HepG2 (cell line): ENCODE measurements around the gene CLIP2. TPM values are rescaled to one million over a fixed set of nuclear protein-coding genes. Genes with fewer than 3 reads are reported as not detected.

Experiments
- ATAC-seq: fragments of 200-7000 bp; cut with Tn5 transposase; 3 replicates; pipeline ENCODE4 v1.9.1; 2020; ENCODE audit warnings: mild to moderate bottlenecking, moderate library complexity
- BruUV-seq: library from RNA; stranded (reverse); fragments of 400-500 nt; replicated peaks from 2 replicates; lab custom pipeline; 2021; lab: Mats Ljungman, UMichigan
- CTCF ChIA-PET: fragments of 300-600 bp; formaldehyde crosslinking; extraction: SDS; loops from one replicate; lab custom pipeline; 2021; ENCODE audit warnings: low total read pairs, inconsistent platforms, low intra/inter-chr PET ratio; lab: Yijun Ruan, JAX
- POLR2A ChIA-PET: fragments of 350-600 bp; sonication (Branson Sonifier 250); formaldehyde crosslinking; loops from one replicate; lab custom pipeline; 2020; ENCODE audit warnings: antibody characterized with exemption, inconsistent platforms; lab: Yijun Ruan, JAX
- DNase-seq: peaks from one replicate; pipeline ENCODE4 v3.0.0-alpha.2; 2015; ENCODE audit warnings: low spot score
- FAIRE-seq: peaks from 3 replicates; lab custom pipeline; 2011; peaks lifted over from hg19 to GRCh38; lab: Jason Lieb, UNC
- H2AFZ ChIP-seq: one replicate; pipeline ENCODE4 v1.6.1; 2011; ENCODE audit warnings: low read length, inconsistent platforms
- H3K27ac ChIP-seq: fragments of 300-600 bp; 3 replicates; pipeline ENCODE4 v1.8.0; 2011; ENCODE audit warnings: mixed run types, mild to moderate bottlenecking, mixed read lengths, low read length, inconsistent platforms; ENCODE audit not compliant: insufficient read depth; ENCODE audit errors: extremely low read length
- H3K27me3 ChIP-seq, 2 experiments: fragments of 200-600 bp in 1 of 2; 2 replicates in 1 of 2; 3 replicates in 1 of 2; pipeline versions ENCODE4 v1.6.0 to v1.8.0; 2011; ENCODE audit warnings: low read length in 2 of 2, mild to moderate bottlenecking in 2 of 2, moderate library complexity in 2 of 2, inconsistent platforms in 1 of 2; ENCODE audit not compliant: insufficient read depth in 2 of 2, control insufficient read depth in 1 of 2
- H3K36me3 ChIP-seq, 2 experiments: fragments of 200-600 bp in 1 of 2; replicated peaks in 1 of 2; 2 replicates in 1 of 2; 3 replicates in 1 of 2; pipeline versions ENCODE4 v1.5.1 to v1.8.0; 2011; ENCODE audit warnings: low read length in 2 of 2, inconsistent platforms in 1 of 2; ENCODE audit not compliant: insufficient read depth in 2 of 2, control insufficient read depth in 1 of 2
- H3K4me1 ChIP-seq: 2 replicates; pipeline ENCODE4 v1.5.1; 2012; ENCODE audit warnings: low read length, inconsistent platforms; ENCODE audit not compliant: insufficient read depth
- H3K4me2 ChIP-seq: 2 replicates; pipeline ENCODE4 v1.6.0; 2011; ENCODE audit warnings: low read depth, low read length, inconsistent platforms
- H3K4me3 ChIP-seq, 3 experiments: fragments of 200-600 bp in 1 of 3; sonication (generic), shearing (Covaris generic) in 1 of 3; replicated peaks in 1 of 3; 2 replicates each; pipeline ENCODE4 v1.5.1; 2011 to 2016; ENCODE audit warnings: low read length in 3 of 3, inconsistent platforms in 2 of 3, low read depth in 2 of 3, mild to moderate bottlenecking in 2 of 3, control low read depth in 1 of 3, mixed read lengths in 1 of 3; ENCODE audit not compliant: insufficient read depth in 1 of 3
- H3K79me2 ChIP-seq: one replicate; pipeline ENCODE4 v1.6.1; 2011; ENCODE audit warnings: low read length, inconsistent platforms; ENCODE audit not compliant: insufficient read depth
- H3K9ac ChIP-seq: 2 replicates; pipeline ENCODE4 v1.6.0; 2011; ENCODE audit warnings: mild to moderate bottlenecking, low read depth, low read length, inconsistent platforms; ENCODE audit not compliant: insufficient read depth
- H3K9me3 ChIP-seq: 2 replicates; pipeline ENCODE4 v1.5.1; 2012; ENCODE audit warnings: mild to moderate bottlenecking, low read length
- H4K20me1 ChIP-seq: 2 replicates; pipeline ENCODE4 v1.6.0; 2011; ENCODE audit warnings: inconsistent platforms, mild to moderate bottlenecking, low read length, moderate library complexity; ENCODE audit not compliant: insufficient read depth
- ATAD3A ChIP-seq: sonication (generic); formaldehyde crosslinking; IDR thresholded peaks from 2 replicates; pipeline ENCODE4 v1.4.0; 2020; ENCODE audit warnings: missing genetic modification reagents
- ELF1 ChIP-seq: sonication (generic); formaldehyde crosslinking; IDR thresholded peaks from 2 replicates; pipeline ENCODE4 v1.4.0; 2020; ENCODE audit warnings: missing genetic modification reagents
- NCOA5 ChIP-seq: sonication (generic); formaldehyde crosslinking; IDR thresholded peaks from 2 replicates; pipeline ENCODE4 v1.4.0; 2020; ENCODE audit warnings: missing genetic modification reagents
- POLR2A ChIP-seq, 2 experiments: IDR thresholded peaks; 2 replicates each; pipeline ENCODE4 v1.6.1; 2011; ENCODE audit warnings: low read depth in 2 of 2, low read length in 2 of 2, mild to moderate bottlenecking in 1 of 2, moderate library complexity in 1 of 2; ENCODE audit not compliant: insufficient read depth in 1 of 2
- ZNF629 ChIP-seq: sonication (generic); formaldehyde crosslinking; conservative IDR thresholded peaks from 2 replicates; pipeline ENCODE4 v1.5.0; 2020; ENCODE audit warnings: missing genetic modification reagents
- ZNF772 ChIP-seq: sonication (generic); formaldehyde crosslinking; IDR thresholded peaks from 2 replicates; pipeline ENCODE4 v1.5.0; 2020; ENCODE audit warnings: mild to moderate bottlenecking, missing genetic modification reagents
- ZNF841 ChIP-seq: sonication (generic); formaldehyde crosslinking; IDR thresholded peaks from 2 replicates; pipeline ENCODE4 v1.8.1; 2023; ENCODE audit warnings: missing genetic modification reagents, borderline replicate concordance
- ZSCAN25 ChIP-seq: sonication (generic); formaldehyde crosslinking; IDR thresholded peaks from 2 replicates; pipeline ENCODE4 v1.8.0; 2022; ENCODE audit warnings: mild to moderate bottlenecking, missing genetic modification reagents
- WGBS: methylation state at CpG from one replicate; pipeline ENCODE4 v1.1.6; 2017; ENCODE audit warnings: low lambda C conversion rate; 5-methylcytosine and 5-hydroxymethylcytosine counted together
- in situ Hi-C: cut with HindIII; loops from 2 replicates; pipeline ENCODE4 v1.10.0; 2017; ENCODE audit warnings: low pct_unique_long_range_greater_than_20kb; ENCODE audit not compliant: extremely low pct_ligation_motif_present
- intact Hi-C: fragments of 100-400 bp; cut with micrococcal nuclease; formaldehyde crosslinking; loops from one replicate; pipeline ENCODE4 v1.10.0; 2022; ENCODE audit not compliant: unreplicated experiment
- polyA plus RNA-seq, 8 experiments: library from polyadenylated mRNA; depleted of rRNA in 3 of 8; stranded (reverse) in 7 of 8; unstranded in 1 of 8; fragments of >200 nt; fragmentation: Illumina TruSeq in 4 of 8; extraction: Trizol in 4 of 8; gene quantifications; 2 replicates each; pipeline versions ENCODE4 v1.2.1 to v1.2.3, GENCODE V29; 2011 to 2016; ENCODE audit warnings: low read depth in 4 of 8, missing spikeins in 1 of 8, mixed read lengths in 1 of 8; ENCODE audit not compliant: insufficient read depth in 1 of 8
- total RNA-seq, 5 experiments: library from RNA; depleted of rRNA; stranded (reverse); fragments of >200 nt; fragmentation: Illumina TruSeq; extraction: Trizol; gene quantifications; 2 replicates each; pipeline ENCODE4 v1.2.3, GENCODE V29; 2016; ENCODE audit warnings: low read depth in 1 of 5
- TF ChIP-seq, protein P1 (sequence below): sonication (generic); formaldehyde crosslinking; IDR thresholded peaks from 2 replicates; pipeline ENCODE4 v1.5.1; 2020; ENCODE audit warnings: mild to moderate bottlenecking, missing genetic modification reagents, moderate library complexity
- TF ChIP-seq, protein P2 (sequence below): sonication (generic); formaldehyde crosslinking; conservative IDR thresholded peaks from 2 replicates; pipeline ENCODE4 v1.8.0; 2022; ENCODE audit warnings: mild to moderate bottlenecking, moderate library complexity, missing genetic modification reagents
- TF ChIP-seq, protein P3 (sequence below): sonication (generic); formaldehyde crosslinking; conservative IDR thresholded peaks from 2 replicates; pipeline ENCODE4 v1.4.0; 2020; ENCODE audit warnings: missing genetic modification reagents
- TF ChIP-seq, protein P4 (sequence below): sonication (generic); formaldehyde crosslinking; IDR thresholded peaks from 2 replicates; pipeline ENCODE4 v1.4.0; 2020; ENCODE audit warnings: missing genetic modification reagents

Gene CLIP2
- total and polyA plus RNA-seq, 2 of the 13 experiments (the other 11 are each of a cell fraction or from before 2014, with no cell fraction given): 6.5 to 17.4 TPM

DNA sequence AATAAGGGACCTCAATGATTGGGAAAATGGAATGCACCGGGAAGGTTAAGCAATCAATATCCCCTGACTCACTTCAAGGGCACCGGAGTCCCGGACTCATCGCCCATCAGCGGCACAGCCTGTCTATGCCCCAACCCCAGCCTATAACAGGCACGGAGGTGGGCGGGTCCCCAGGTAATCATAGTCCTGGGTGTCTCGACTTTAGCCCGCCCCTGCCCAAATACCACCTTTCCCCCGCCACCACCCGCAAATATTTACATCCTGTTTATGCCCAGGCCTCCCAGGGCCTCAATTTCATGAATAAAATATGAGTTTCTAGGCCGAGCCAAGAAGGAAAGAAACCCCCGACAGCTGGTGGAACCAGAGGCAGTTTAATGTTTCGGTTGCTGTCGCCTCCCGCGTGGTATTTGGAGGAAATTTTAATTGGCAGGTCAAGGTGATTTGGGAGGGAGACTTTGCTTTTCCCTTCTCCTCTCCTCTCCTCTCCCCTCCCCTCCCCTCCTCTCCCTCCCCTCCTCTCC lies 19.4 kb upstream of the CLIP2 start (continued):
- TF ChIP-seq, protein P1, sequence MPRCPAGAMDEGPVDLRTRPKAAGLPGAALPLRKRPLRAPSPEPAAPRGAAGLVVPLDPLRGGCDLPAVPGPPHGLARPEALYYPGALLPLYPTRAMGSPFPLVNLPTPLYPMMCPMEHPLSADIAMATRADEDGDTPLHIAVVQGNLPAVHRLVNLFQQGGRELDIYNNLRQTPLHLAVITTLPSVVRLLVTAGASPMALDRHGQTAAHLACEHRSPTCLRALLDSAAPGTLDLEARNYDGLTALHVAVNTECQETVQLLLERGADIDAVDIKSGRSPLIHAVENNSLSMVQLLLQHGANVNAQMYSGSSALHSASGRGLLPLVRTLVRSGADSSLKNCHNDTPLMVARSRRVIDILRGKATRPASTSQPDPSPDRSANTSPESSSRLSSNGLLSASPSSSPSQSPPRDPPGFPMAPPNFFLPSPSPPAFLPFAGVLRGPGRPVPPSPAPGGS (CRISPR knock-in tag): no peak

DNA sequence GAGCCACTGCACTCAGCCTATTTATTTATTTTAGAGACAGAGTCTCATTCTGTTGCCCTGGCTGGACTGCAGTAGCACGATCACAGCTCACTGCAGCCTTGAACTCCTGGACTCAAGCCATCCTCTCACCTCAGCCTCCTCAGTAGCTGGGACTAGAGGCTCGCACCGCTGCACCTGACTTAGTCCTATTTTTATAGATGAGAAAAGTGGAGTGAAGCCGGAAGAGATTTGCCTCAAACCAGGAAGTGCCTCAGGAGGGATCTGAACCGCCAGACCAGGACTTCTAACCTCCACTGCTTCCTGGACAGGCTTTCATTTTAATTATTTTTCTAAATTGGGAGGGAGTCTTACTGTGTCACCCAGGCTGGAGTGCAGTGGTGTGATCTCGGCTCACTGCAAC lies 17.5 kb upstream of the CLIP2 start:
- H3K79me2 ChIP-seq: no peaks in the 10 kb centered on the region
- no peaks in the 10 kb centered on the region for H4K20me1 ChIP-seq
- FAIRE-seq (peak; percentile 32), ATAC-seq (no peak), DNase-seq (no peak)
- peaks cover 53% of the 10 kb centered on the region for H3K4me1 ChIP-seq
- H3K4me3 ChIP-seq: peak overlapping the region in 1 of 3 experiments; percentile 50; a peak in 1 of 6 replicates
- H2AFZ ChIP-seq: no peak overlapping the region
- H3K27ac ChIP-seq: no peak overlapping the region
- no peaks in the 10 kb centered on the region for H3K27me3 ChIP-seq
- in situ Hi-C loops (no loop called here), intact Hi-C loops (no loop called here)
- ChIA-PET POLR2A (interaction anchor here (1.1 to 5.9 kb wide), 4 partner anchors 8 to 51 kb away, joined by 3 to 60 read pairs (median 7); partner anchors contain the start of gene CLIP2), CTCF (interaction anchor here (0.7 kb wide), 1 partner anchor 18 kb away, joined by 3 read pairs; the partner anchor contains the start of gene CLIP2)
- WGBS: 64% methylated on average over 6 of the region's 6 CpGs
- no peaks in the 10 kb centered on the region for H3K36me3 ChIP-seq
- no peaks in the 10 kb centered on the region for H3K9me3 ChIP-seq
- BruUV-seq: no TSS peak
- H3K9ac ChIP-seq: no peak overlapping the region; the same call in 1 of the 2 replicates
- H3K4me2 ChIP-seq: peak overlapping the region; percentile 72
- no peak for TF ChIP-seq NCOA5 (CRISPR knock-in tag)
- TF ChIP-seq, protein P2, sequence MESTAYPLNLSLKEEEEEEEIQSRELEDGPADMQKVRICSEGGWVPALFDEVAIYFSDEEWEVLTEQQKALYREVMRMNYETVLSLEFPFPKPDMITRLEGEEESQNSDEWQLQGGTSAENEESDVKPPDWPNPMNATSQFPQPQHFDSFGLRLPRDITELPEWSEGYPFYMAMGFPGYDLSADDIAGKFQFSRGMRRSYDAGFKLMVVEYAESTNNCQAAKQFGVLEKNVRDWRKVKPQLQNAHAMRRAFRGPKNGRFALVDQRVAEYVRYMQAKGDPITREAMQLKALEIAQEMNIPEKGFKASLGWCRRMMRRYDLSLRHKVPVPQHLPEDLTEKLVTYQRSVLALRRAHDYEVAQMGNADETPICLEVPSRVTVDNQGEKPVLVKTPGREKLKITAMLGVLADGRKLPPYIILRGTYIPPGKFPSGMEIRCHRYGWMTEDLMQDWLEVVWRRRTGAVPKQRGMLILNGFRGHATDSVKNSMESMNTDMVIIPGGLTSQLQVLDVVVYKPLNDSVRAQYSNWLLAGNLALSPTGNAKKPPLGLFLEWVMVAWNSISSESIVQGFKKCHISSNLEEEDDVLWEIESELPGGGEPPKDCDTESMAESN (CRISPR knock-in tag): no peak
- no peak for TF ChIP-seq ATAD3A (CRISPR knock-in tag)
- TF ChIP-seq, protein P3, sequence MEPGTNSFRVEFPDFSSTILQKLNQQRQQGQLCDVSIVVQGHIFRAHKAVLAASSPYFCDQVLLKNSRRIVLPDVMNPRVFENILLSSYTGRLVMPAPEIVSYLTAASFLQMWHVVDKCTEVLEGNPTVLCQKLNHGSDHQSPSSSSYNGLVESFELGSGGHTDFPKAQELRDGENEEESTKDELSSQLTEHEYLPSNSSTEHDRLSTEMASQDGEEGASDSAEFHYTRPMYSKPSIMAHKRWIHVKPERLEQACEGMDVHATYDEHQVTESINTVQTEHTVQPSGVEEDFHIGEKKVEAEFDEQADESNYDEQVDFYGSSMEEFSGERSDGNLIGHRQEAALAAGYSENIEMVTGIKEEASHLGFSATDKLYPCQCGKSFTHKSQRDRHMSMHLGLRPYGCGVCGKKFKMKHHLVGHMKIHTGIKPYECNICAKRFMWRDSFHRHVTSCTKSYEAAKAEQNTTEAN (CRISPR knock-in tag): no peak
- TF ChIP-seq POLR2A (IDR thresholded peaks at IDR 0.05; ENCODE audit: insufficient read depth in 1 of 2, low read depth in 2 of 2, low read length in 2 of 2): no peak
- TF ChIP-seq ZSCAN25 (CRISPR knock-in tag): 0 out of 2 replicates have a peak, but pooled peaks have one; percentile 35
- no peak for TF ChIP-seq ZNF629 (CRISPR knock-in tag)
- no peak for TF ChIP-seq ZNF772 (CRISPR knock-in tag)
- no peak for TF ChIP-seq ZNF841
- peak; percentile 53; the same call in 1 of the 2 replicates for TF ChIP-seq ELF1 (CRISPR knock-in tag)
- TF ChIP-seq, protein P4, sequence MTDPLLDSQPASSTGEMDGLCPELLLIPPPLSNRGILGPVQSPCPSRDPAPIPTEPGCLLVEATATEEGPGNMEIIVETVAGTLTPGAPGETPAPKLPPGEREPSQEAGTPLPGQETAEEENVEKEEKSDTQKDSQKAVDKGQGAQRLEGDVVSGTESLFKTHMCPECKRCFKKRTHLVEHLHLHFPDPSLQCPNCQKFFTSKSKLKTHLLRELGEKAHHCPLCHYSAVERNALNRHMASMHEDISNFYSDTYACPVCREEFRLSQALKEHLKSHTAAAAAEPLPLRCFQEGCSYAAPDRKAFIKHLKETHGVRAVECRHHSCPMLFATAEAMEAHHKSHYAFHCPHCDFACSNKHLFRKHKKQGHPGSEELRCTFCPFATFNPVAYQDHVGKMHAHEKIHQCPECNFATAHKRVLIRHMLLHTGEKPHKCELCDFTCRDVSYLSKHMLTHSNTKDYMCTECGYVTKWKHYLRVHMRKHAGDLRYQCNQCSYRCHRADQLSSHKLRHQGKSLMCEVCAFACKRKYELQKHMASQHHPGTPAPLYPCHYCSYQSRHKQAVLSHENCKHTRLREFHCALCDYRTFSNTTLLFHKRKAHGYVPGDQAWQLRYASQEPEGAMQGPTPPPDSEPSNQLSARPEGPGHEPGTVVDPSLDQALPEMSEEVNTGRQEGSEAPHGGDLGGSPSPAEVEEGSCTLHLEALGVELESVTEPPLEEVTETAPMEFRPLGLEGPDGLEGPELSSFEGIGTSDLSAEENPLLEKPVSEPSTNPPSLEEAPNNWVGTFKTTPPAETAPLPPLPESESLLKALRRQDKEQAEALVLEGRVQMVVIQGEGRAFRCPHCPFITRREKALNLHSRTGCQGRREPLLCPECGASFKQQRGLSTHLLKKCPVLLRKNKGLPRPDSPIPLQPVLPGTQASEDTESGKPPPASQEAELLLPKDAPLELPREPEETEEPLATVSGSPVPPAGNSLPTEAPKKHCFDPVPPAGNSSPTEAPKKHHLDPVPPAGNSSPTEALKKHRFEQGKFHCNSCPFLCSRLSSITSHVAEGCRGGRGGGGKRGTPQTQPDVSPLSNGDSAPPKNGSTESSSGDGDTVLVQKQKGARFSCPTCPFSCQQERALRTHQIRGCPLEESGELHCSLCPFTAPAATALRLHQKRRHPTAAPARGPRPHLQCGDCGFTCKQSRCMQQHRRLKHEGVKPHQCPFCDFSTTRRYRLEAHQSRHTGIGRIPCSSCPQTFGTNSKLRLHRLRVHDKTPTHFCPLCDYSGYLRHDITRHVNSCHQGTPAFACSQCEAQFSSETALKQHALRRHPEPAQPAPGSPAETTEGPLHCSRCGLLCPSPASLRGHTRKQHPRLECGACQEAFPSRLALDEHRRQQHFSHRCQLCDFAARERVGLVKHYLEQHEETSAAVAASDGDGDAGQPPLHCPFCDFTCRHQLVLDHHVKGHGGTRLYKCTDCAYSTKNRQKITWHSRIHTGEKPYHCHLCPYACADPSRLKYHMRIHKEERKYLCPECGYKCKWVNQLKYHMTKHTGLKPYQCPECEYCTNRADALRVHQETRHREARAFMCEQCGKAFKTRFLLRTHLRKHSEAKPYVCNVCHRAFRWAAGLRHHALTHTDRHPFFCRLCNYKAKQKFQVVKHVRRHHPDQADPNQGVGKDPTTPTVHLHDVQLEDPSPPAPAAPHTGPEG (CRISPR knock-in tag): peak; percentile 79; the same call in 1 of the 2 replicates
